ENCODE data around the gene FILIP1. TPM values are rescaled to one million over a fixed set of nuclear protein-coding genes. Genes with fewer than 3 reads are reported as not detected.

FILIP1 gene
- total RNA-seq, 2 experiments from 2014 or later = not detected

- Mint-ChIP-seq H3K36me3 (no peaks in the 10 kb centered on the region), H3K27ac (no peak overlapping the region), H3K4me3 (no peak overlapping the region), H3K9me3 (no peaks in the 10 kb centered on the region), H3K27me3 (peaks cover 1% of the 10 kb centered on the region), H3K4me1 (ENCODE audit: low read depth) (no peaks in the 10 kb centered on the region)
- POLR2A ChIA-PET = no interaction called here
- DNase-seq = no peak
- CTCF ChIA-PET = interaction anchor here (1.2 kb wide), 1 partner anchor 9 kb away, joined by 3 read pairs; no protein-coding TSS in a partner anchor
- intact Hi-C loops (cut with micrococcal nuclease) = no loop called here
Observed at GRCh38 chr6:75505424-75505823, 11.8 kb upstream of the FILIP1 start.

DNA sequence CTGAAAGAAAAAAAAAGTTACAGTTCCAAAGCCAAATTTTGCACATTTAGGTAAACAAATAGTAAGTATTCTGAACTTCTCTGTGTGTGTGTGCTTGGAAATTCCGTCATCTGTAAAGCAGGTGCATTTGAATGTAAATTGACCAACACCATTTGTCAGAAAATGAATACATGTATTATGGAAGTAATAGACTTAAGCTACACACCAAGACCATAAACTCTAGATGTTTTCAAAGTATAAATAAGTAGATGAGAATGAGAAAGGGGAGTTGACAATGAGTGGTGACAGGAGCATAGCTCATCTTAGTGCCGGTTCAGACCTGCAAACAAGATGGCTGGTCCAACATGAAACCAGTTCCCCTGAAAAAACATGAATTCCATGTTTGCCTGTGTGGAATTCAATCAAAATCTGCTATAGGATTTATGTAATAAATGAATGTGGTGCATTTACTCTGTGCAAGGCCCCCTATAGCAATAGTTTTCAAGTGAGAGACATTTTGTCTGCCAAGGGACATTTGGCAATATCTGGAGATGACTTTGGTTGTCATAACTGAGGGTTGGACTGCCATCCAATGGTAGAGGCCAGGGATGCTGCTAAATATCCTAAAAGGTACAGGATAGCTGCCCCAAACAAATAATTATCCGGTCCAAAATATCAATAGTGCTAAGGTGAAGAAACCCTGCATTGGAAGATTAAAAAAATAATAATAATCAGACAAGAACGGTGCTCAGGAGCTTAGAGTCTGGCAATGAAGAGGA lies 11.0 kb upstream of the FILIP1 start:
- Mint-ChIP-seq H3K36me3 (no peaks in the 10 kb centered on the region), H3K27ac (no peak overlapping the region), H3K27me3 (peaks cover 1% of the 10 kb centered on the region), H3K9me3 (no peaks in the 10 kb centered on the region), H3K4me1 (ENCODE audit: low read depth) (no peaks in the 10 kb centered on the region), H3K4me3 (no peak overlapping the region)
- CTCF ChIA-PET = interaction anchor here (1.0 to 1.2 kb wide), 2 partner anchors 8 to 135 kb away, joined by 3 read pairs; no protein-coding TSS in a partner anchor
- intact Hi-C loops (cut with micrococcal nuclease) = no loop called here
- POLR2A ChIA-PET = no interaction called here
- DNase-seq = no peak

GRCh38 chr6:75503291-75503690 lies 9.7 kb upstream of the FILIP1 start:
- H3K4me1 Mint-ChIP-seq (ENCODE audit: low read depth) = no peaks in the 10 kb centered on the region
- no peak overlapping the region for H3K4me3 Mint-ChIP-seq
- no peak for DNase-seq
- peaks cover 1% of the 10 kb centered on the region for H3K27me3 Mint-ChIP-seq
- CTCF ChIA-PET = no interaction called here
- intact Hi-C loops (cut with micrococcal nuclease) = no loop called here
- POLR2A ChIA-PET = no interaction called here
- H3K27ac Mint-ChIP-seq = no peak overlapping the region
- H3K36me3 Mint-ChIP-seq = no peaks in the 10 kb centered on the region
- H3K9me3 Mint-ChIP-seq = no peaks in the 10 kb centered on the region

- H3K4me3 Mint-ChIP-seq = no peak overlapping the region
- no peaks in the 10 kb centered on the region for H3K9me3 Mint-ChIP-seq
- DNase-seq = no peak
- ChIA-PET POLR2A (no interaction called here), CTCF (no interaction called here)
- H3K4me1 Mint-ChIP-seq (ENCODE audit: low read depth) = no peaks in the 10 kb centered on the region
- H3K27ac Mint-ChIP-seq = no peak overlapping the region
- peaks cover 1% of the 10 kb centered on the region for H3K27me3 Mint-ChIP-seq
- no peaks in the 10 kb centered on the region for H3K36me3 Mint-ChIP-seq
- intact Hi-C loops (cut with micrococcal nuclease) = no loop called here
Observed at GRCh38 chr6:75502884-75503283, 9.3 kb upstream of the FILIP1 start.

DNA sequence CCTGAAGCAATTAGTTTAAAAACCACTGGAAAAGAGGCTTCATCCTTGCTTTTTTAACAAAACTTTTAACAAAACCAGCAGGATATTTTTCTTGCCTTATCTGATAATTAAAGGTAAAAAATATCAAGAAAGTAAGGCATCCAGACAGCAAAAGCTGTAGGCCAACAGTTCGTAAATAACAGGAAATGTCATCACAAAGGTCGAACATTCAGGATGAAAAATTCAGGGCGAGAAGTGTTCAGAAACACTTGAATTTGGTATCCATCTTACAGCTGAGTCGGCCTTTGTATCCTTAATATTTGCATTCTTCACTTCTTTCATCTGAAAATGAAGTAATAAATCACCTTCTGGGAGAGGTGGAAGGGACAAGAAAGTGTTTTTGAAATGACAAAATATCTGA lies 8.2 kb upstream of the FILIP1 start:
- no peak for DNase-seq
- Mint-ChIP-seq H3K27ac (no peak overlapping the region), H3K9me3 (no peaks in the 10 kb centered on the region), H3K4me3 (no peak overlapping the region), H3K4me1 (ENCODE audit: low read depth) (no peaks in the 10 kb centered on the region), H3K36me3 (no peaks in the 10 kb centered on the region), H3K27me3 (peaks cover 1% of the 10 kb centered on the region)
- intact Hi-C loops (cut with micrococcal nuclease) = no loop called here
- ChIA-PET CTCF (interaction anchor here (0.7 kb wide), 1 partner anchor 147 kb away, joined by 3 read pairs; no protein-coding TSS in a partner anchor), POLR2A (no interaction called here)

DNA sequence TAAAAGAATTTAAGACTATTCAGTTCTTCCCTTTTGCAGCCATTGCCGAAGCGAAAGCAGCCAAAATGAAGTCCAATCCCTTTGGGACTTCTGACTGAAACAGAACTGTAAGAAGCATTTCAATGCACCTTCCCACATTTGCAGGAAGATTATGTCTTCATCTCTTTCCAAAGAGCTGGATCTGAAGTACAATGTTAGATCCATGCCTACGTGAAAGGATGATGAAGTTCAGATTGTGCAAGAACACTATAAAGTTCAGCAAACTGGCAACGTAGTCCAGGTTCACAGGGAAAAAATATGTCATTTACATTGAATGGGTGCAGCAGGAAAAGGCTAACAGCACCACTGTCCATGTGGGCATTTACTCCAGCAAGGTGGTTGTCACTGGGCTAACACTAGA lies 6.0 kb upstream of the FILIP1 start:
- CTCF ChIA-PET = no interaction called here
- intact Hi-C loops (cut with micrococcal nuclease) = loop anchor here (10.0 kb wide), 1 partner anchor 1915 kb away; no protein-coding TSS in a partner anchor

GRCh38 chr6:75498862-75499261 lies 5.3 kb upstream of the FILIP1 start:
- no peak for DNase-seq
- Mint-ChIP-seq H3K27ac (no peak overlapping the region), H3K4me1 (ENCODE audit: low read depth) (peaks cover 11% of the 10 kb centered on the region), H3K27me3 (peaks cover 8% of the 10 kb centered on the region), H3K36me3 (no peaks in the 10 kb centered on the region), H3K4me3 (no peak overlapping the region), H3K9me3 (no peaks in the 10 kb centered on the region)
- intact Hi-C loops (cut with micrococcal nuclease) = loop anchor here (10.0 kb wide), 1 partner anchor 1914 kb away; no protein-coding TSS in a partner anchor
- CTCF ChIA-PET = interaction anchor here (0.7 kb wide), 1 partner anchor 196 kb away, joined by 3 read pairs; no protein-coding TSS in a partner anchor
- POLR2A ChIA-PET = no interaction called here

More for the DNA sequence above, 6.0 kb upstream of the FILIP1 start:
- Mint-ChIP-seq H3K4me3 (no peak overlapping the region), H3K4me1 (ENCODE audit: low read depth) (peaks cover 11% of the 10 kb centered on the region), H3K36me3 (no peaks in the 10 kb centered on the region), H3K27me3 (peaks cover 4% of the 10 kb centered on the region), H3K9me3 (no peaks in the 10 kb centered on the region), H3K27ac (no peak overlapping the region)
- no peak for DNase-seq
- POLR2A ChIA-PET = no interaction called here

GRCh38 chr6:75497994-75498393 lies 4.4 kb upstream of the FILIP1 start:
- no peaks in the 10 kb centered on the region for H3K36me3 Mint-ChIP-seq
- intact Hi-C loops (cut with micrococcal nuclease) = loop anchor here (10.0 kb wide), 1 partner anchor 1913 kb away; no protein-coding TSS in a partner anchor
- H3K27me3 Mint-ChIP-seq = peaks cover 15% of the 10 kb centered on the region
- POLR2A ChIA-PET = no interaction called here
- no peaks in the 10 kb centered on the region for H3K9me3 Mint-ChIP-seq
- H3K4me3 Mint-ChIP-seq = no peak overlapping the region
- CTCF ChIA-PET = interaction anchor here (0.7 kb wide), 1 partner anchor 195 kb away, joined by 3 read pairs; no protein-coding TSS in a partner anchor
- DNase-seq = no peak
- H3K4me1 Mint-ChIP-seq (ENCODE audit: low read depth) = peaks cover 11% of the 10 kb centered on the region
- no peak overlapping the region for H3K27ac Mint-ChIP-seq

- Mint-ChIP-seq H3K36me3 (no peaks in the 10 kb centered on the region), H3K4me1 (ENCODE audit: low read depth) (peaks cover 11% of the 10 kb centered on the region), H3K4me3 (no peak overlapping the region), H3K9me3 (no peaks in the 10 kb centered on the region), H3K27ac (no peak overlapping the region), H3K27me3 (peaks cover 23% of the 10 kb centered on the region)
- CTCF ChIA-PET = interaction anchor here (1.6 kb wide), 1 partner anchor 14 kb away, joined by 4 read pairs; no protein-coding TSS in a partner anchor
- no peak for DNase-seq
- intact Hi-C loops (cut with micrococcal nuclease) = loop anchor here (10.0 kb wide), 1 partner anchor 1910 kb away; no protein-coding TSS in a partner anchor
- POLR2A ChIA-PET = interaction anchor here (1.6 kb wide), 1 partner anchor 107 kb away, joined by 3 read pairs; the partner anchor contains the start of gene SENP6
Observed at GRCh38 chr6:75495011-75495410, 1.4 kb upstream of the FILIP1 start.

DNA sequence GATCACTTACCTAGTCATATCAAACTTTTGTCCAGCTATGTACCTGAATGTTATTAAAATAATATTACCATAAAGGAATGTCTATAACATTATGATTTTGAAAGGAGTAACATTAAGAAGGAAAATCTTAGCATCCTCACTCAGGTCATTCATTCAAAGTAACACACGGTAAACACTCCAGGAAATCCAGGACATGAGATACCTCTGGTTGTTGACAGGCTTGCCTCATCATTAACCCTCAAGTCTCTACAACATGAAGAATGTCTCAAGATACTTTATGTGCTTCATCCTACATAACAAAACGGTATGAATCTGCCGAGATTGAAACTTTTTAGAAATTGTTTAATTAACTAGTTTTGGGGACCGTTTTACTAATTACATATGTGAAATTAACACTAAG lies 690 bp upstream of the FILIP1 start:
- Mint-ChIP-seq H3K36me3 (no peaks in the 10 kb centered on the region), H3K4me3 (no peak overlapping the region), H3K4me1 (ENCODE audit: low read depth) (peaks cover 11% of the 10 kb centered on the region), H3K27me3 (peaks cover 23% of the 10 kb centered on the region), H3K27ac (no peak overlapping the region), H3K9me3 (no peaks in the 10 kb centered on the region)
- intact Hi-C loops (cut with micrococcal nuclease) = loop anchor here (10.0 kb wide), 1 partner anchor 1909 kb away; no protein-coding TSS in a partner anchor
- CTCF ChIA-PET = interaction anchor here (1.3 kb wide), 1 partner anchor 128 kb away, joined by 3 read pairs; no protein-coding TSS in a partner anchor
- POLR2A ChIA-PET = no interaction called here
- DNase-seq = no peak

- no peaks in the 10 kb centered on the region for H3K36me3 Mint-ChIP-seq
- H3K27ac Mint-ChIP-seq = no peak overlapping the region
- H3K9me3 Mint-ChIP-seq = no peaks in the 10 kb centered on the region
- intact Hi-C loops (cut with micrococcal nuclease) = loop anchor here (10.0 kb wide), 1 partner anchor 1908 kb away; no protein-coding TSS in a partner anchor
- CTCF ChIA-PET = no interaction called here
- H3K4me1 Mint-ChIP-seq (ENCODE audit: low read depth) = peaks cover 11% of the 10 kb centered on the region
- no peak for DNase-seq
- POLR2A ChIA-PET = no interaction called here
- peaks cover 24% of the 10 kb centered on the region for H3K27me3 Mint-ChIP-seq
- H3K4me3 Mint-ChIP-seq = no peak overlapping the region
Observed at GRCh38 chr6:75492386-75493153, 1.0 kb downstream of the FILIP1 start.

GRCh38 chr6:75491291-75491690 lies 2.3 kb downstream of the FILIP1 start:
- Mint-ChIP-seq H3K4me1 (ENCODE audit: low read depth) (peaks cover 11% of the 10 kb centered on the region), H3K27ac (no peak overlapping the region), H3K36me3 (no peaks in the 10 kb centered on the region), H3K27me3 (peaks cover 24% of the 10 kb centered on the region), H3K4me3 (no peak overlapping the region), H3K9me3 (no peaks in the 10 kb centered on the region)
- ChIA-PET POLR2A (no interaction called here), CTCF (no interaction called here)
- DNase-seq = no peak
- intact Hi-C loops (cut with micrococcal nuclease) = loop anchor here (10.0 kb wide), 1 partner anchor 1906 kb away; no protein-coding TSS in a partner anchor

Measured in activated CD4-positive, alpha-beta memory T cell treated with anti-CD3 and anti-CD28 coated beads for 36 hours (primary cell).